ENCODE data around the gene RAB11FIP5. TPM values are rescaled to one million over a fixed set of nuclear protein-coding genes. Genes with fewer than 3 reads are reported as not detected.

RAB11FIP5 gene
- total RNA-seq, 2 experiments from 2014 or later = 22.6 to 24.0 TPM

Other genes starting within 250 kb of the RAB11FIP5 start
- under 1 TPM; 0.63 to 0.71 TPM for gene SPR, start 225.5 kb downstream of the RAB11FIP5 start, total RNA-seq
- gene EMX1, start 195.4 kb downstream of the RAB11FIP5 start, total RNA-seq = not detected
- 1 to 10 TPM; 4.3 to 6.1 TPM for gene SFXN5, start 41.2 kb downstream of the RAB11FIP5 start, total RNA-seq
- gene NOTO, start 89.6 kb upstream of the RAB11FIP5 start, total RNA-seq = not detected
- gene SMYD5, start 101.3 kb upstream of the RAB11FIP5 start, total RNA-seq = 10 to 100 TPM in 1 of 2 experiments, 1 to 10 TPM in 1; 8.9 to 14.3 TPM
- gene PRADC1, start 120.3 kb upstream of the RAB11FIP5 start, total RNA-seq = 10 to 100 TPM; 10.1 to 10.7 TPM
- gene CCT7, start 121.4 kb upstream of the RAB11FIP5 start, total RNA-seq = 100 to 1,000 TPM; 259 to 262 TPM
- gene FBXO41, start 171.5 kb upstream of the RAB11FIP5 start, total RNA-seq = 10 to 100 TPM; 12.0 to 13.3 TPM
- gene EGR4, start 180.6 kb upstream of the RAB11FIP5 start, total RNA-seq = not detected

All from activated CD4-positive, alpha-beta memory T cell treated with anti-CD3 and anti-CD28 coated beads, Interleukin-2, amount 10 ng/mL, durations not matched to agents 7 days and 5 days (primary cell).